NCI-H2196 treated with DMSO at 0.1 percent for 48 hours (cell line): ENCODE data around the gene TTBK1.

Experiments
- DNase-seq: peaks from one replicate; lab custom pipeline; 2025; ENCODE audit not compliant: unreplicated experiment; lab: John Stamatoyannopoulos, UW

The TTBK1 gene

GRCh38 chr6:43254138-43254817, 11.0 kb downstream of the TTBK1 start:
- DNase-seq = no peak

- DNase-seq = no peak
These were observed 11.6 kb downstream of the TTBK1 start for GRCh38 chr6:43254846-43255245.

- DNase-seq = no peak
These were observed 12.2 kb downstream of the TTBK1 start for GRCh38 chr6:43255408-43256054.

GRCh38 chr6:43256670-43257366, 13.5 kb downstream of the TTBK1 start:
- no peak for DNase-seq

- DNase-seq = no peak
These were observed 14.3 kb downstream of the TTBK1 start for GRCh38 chr6:43257367-43258145.

GRCh38 chr6:43258180-43258579, 14.9 kb downstream of the TTBK1 start:
- DNase-seq = no peak

GRCh38 chr6:43258807-43259686, 15.8 kb downstream of the TTBK1 start:
- no peak for DNase-seq

GRCh38 chr6:43260791-43261190, 17.5 kb downstream of the TTBK1 start:
- no peak for DNase-seq

- no peak for DNase-seq
These were observed 17.9 kb downstream of the TTBK1 start for GRCh38 chr6:43261198-43261597.

- no peak for DNase-seq
These were observed 18.9 kb downstream of the TTBK1 start for GRCh38 chr6:43262000-43262779.

GRCh38 chr6:43262780-43263313, 19.6 kb downstream of the TTBK1 start:
- no peak for DNase-seq

GRCh38 chr6:43263314-43264178, 20.3 kb downstream of the TTBK1 start:
- peak; percentile 41 for DNase-seq

GRCh38 chr6:43264599-43265145, 21.4 kb downstream of the TTBK1 start:
- DNase-seq = no peak

- DNase-seq = no peak
These were observed 22.3 kb downstream of the TTBK1 start for GRCh38 chr6:43265564-43265963.

- DNase-seq = peak; percentile 60
These were observed 24.5 kb downstream of the TTBK1 start for GRCh38 chr6:43267619-43268354.

- DNase-seq = peak; percentile 43
These were observed 25.0 kb downstream of the TTBK1 start for GRCh38 chr6:43268355-43268700.

GRCh38 chr6:43268782-43269272, 25.5 kb downstream of the TTBK1 start:
- no peak for DNase-seq
